Liver (tissue), 3 donors: ENCODE results near the gene ACOXL.

ENCODE experiments used
- RAD21 ChIP-seq, 2 donors: IDR thresholded peaks; 2 replicates each; pipeline ENCODE4 v1.6.1; 2016; ENCODE audit warnings: antibody characterized with exemption in 2 of 2, mild to moderate bottlenecking in 2 of 2
- TAF1 ChIP-seq: conservative IDR thresholded peaks from 2 replicates; pipeline ENCODE4 v1.6.1; 2016; ENCODE audit warnings: antibody characterized with exemption, mild to moderate bottlenecking
- TF ChIP-seq, protein P1 (sequence below): fragments of 150-350 bp; IDR thresholded peaks from 2 replicates; pipeline ENCODE4 v1.5.1; 2017; ENCODE audit warnings: improper control_type of control experiment, low read depth, low read length; ENCODE audit not compliant: missing input control
- donor health status: healthy.
- donor health status: healthy.

DNA sequence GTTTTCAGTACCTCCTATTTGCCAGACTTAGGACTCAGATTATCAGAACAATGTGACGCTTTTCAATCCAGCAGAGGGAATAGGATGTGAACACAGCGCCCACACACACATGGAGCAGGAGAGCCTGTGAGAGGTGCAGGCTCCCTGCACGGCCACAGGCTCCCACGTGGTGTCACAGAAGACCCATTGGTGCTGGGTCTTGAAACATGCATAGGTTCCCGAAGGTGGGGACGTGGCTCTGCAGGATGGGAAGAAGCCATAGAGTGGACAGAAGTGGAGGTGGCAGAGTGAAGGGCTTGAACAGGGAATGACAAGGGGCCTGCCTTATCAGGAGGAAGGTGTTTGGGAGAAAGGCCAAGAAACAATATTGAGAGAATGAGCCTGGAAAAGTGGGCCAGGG, 309.9 kb downstream of the ACOXL start:
- TF ChIP-seq TAF1 (no peak), RAD21 (IDR thresholded peaks at IDR 0.05) (no peak)
- TF ChIP-seq, protein P1, sequence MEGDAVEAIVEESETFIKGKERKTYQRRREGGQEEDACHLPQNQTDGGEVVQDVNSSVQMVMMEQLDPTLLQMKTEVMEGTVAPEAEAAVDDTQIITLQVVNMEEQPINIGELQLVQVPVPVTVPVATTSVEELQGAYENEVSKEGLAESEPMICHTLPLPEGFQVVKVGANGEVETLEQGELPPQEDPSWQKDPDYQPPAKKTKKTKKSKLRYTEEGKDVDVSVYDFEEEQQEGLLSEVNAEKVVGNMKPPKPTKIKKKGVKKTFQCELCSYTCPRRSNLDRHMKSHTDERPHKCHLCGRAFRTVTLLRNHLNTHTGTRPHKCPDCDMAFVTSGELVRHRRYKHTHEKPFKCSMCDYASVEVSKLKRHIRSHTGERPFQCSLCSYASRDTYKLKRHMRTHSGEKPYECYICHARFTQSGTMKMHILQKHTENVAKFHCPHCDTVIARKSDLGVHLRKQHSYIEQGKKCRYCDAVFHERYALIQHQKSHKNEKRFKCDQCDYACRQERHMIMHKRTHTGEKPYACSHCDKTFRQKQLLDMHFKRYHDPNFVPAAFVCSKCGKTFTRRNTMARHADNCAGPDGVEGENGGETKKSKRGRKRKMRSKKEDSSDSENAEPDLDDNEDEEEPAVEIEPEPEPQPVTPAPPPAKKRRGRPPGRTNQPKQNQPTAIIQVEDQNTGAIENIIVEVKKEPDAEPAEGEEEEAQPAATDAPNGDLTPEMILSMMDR = no peak
